GM21423 (cell line): ENCODE data around the gene SPATS2.
"Not testable (repeated sequence)": the region's sequence is repeated elsewhere in the genome, so short reads cannot be mapped to it uniquely, and the experiment has no call there.

Experiments
- ATAC-seq: cut with Tn5 transposase; IDR thresholded peaks from one replicate; pipeline ENCODE4 v1.9.1; 2021; ENCODE audit warnings: mild to moderate bottlenecking, moderate library complexity; ENCODE audit not compliant: unreplicated experiment

Gene SPATS2

GRCh38 chr12:49509681-49510080 lies 142.4 kb downstream of the SPATS2 start:
- not testable (repeated sequence) for ATAC-seq

- ATAC-seq, result no peak
Observed at GRCh38 chr12:49511410-49511809, 144.1 kb downstream of the SPATS2 start.

DNA sequence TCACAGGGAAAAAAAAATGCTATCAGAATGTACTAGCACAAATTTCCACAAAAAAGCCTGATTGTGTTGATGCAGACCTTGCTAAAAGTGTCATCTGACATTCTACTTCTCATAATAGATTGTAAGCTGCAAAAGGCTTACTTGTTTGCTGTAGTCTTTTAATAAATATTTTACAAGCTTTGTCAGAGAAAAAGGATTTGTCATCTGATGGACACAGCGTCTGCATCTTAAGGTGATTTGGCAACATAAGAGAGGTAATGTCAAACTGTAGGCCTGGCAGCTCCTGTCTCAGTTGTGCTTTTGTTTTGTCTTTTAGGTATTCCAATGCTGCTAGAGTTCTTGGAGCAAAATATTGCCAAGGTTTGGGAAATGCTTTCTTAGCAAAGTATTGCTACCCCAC lies 145.3 kb downstream of the SPATS2 start:
- ATAC-seq, result no peak

GRCh38 chr12:49515266-49515665 lies 148.0 kb downstream of the SPATS2 start:
- ATAC-seq, result no peak

DNA sequence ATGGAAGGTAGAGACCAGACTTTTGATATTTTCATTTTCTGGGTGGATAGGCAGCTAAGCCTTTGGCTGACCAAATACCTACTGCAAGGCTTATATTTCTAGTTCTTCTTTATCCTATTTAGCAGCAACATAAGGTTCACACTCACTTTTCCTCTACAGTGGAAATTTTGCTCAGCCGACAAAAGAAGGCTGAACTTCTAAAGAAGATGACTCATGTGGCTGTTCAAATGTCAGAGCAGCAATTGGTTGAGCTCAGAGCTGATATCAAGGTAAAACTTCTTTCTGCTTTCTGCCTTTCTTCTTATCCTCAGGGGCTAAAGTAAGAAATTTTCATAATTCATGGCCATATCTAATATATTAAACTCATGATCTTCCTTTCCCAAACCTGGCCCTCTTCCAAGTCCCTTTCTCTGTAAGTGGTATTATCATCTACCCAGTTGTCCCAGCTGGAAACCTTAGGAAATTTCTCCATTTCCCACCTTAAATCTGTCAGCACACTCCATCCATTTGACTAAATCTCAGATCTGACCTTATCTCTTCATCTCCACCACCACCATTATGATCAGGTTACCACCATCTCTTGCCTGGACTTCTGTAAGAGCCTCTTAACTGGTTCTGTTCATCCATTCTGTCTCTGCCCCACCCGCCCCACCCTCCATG lies 151.8 kb downstream of the SPATS2 start:
- ATAC-seq, result no peak

- no peak for ATAC-seq
Observed at GRCh38 chr12:49519574-49519936, 152.3 kb downstream of the SPATS2 start.

GRCh38 chr12:49521389-49521788 lies 154.1 kb downstream of the SPATS2 start:
- no peak for ATAC-seq

- no peak for ATAC-seq
Observed at GRCh38 chr12:49524660-49525324, 157.5 kb downstream of the SPATS2 start.

GRCh38 chr12:49525942-49526341 lies 158.7 kb downstream of the SPATS2 start:
- no peak for ATAC-seq

DNA sequence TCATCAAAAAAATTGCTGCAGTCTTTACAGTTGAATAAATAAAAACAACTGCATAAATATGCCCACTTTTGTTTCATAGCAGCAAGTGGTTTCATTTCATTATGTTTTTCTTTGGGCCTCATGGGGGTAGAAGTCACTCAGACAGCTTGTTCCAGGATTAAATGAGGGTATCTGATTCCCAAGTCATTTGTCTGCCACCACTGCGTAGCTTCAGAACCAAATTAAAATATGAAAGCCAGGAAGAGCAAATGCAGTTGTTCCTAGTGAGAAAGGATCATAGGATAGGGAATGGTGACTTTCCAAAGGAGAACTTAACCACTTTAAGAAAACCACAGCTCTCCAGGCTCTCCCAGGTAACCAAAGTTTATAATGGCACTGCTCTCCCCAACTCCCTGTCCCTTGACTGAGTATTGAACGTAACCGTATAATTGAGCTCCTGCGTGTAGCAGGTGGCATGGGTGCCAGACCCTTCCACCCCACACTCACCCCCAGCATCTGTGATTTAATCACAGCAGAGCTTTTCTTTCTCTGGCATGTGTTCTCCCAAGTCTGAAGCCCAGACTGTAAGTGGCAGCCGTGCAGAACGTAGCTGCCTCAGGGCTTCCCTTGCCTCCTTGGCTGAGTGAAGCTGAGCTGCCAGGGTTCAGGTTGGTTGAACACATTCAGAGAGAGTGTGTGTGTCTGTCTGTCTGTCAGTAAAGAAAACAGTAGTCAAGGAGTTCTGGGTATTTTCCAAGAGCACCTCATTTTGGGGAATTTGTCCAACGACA lies 160.3 kb downstream of the SPATS2 start:
- ATAC-seq, result no peak

DNA sequence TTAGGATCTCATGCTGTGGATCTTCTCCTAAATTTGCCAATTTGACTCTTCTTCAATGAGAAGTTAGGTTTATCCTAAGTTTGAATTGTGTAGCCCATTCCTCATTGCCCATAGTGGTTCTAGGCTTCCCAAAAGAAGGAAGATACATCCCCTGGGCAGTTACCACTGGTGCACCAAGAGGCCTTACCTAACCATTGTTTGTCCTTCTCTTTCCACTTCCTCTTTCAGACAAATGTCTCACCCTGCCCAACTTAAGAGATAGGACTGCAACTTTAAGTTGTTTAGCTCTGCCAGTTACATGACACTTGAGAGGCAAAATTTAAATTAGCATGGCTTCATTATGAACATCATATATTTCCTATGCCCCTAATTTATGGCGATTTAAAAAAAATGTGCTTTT lies 162.2 kb downstream of the SPATS2 start:
- ATAC-seq, result no peak

- ATAC-seq, result no peak
Observed at GRCh38 chr12:49531745-49532144, 164.5 kb downstream of the SPATS2 start.

DNA sequence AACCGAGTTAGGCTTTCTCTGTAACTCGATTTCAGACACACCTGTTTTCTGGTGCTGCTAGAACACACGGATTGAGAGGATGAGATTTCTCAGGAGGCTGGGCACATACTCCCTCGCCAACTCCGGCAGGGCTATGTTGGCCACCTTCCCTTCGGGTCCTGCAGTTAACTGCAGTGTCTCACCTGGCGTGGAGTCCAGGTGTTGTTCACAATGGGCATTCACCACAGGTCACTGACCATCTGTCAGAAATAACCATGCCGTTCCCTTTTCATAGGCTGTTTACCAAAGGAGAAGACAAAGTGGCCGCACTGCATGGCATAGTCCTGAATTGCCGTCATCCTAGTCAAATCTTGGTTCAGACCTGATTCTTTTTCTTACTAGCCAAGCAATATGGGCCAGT lies 166.1 kb downstream of the SPATS2 start:
- no peak for ATAC-seq

GRCh38 chr12:49534122-49534521 lies 166.9 kb downstream of the SPATS2 start:
- not testable (repeated sequence) for ATAC-seq

GRCh38 chr12:49534731-49535278 lies 167.5 kb downstream of the SPATS2 start:
- ATAC-seq, result no peak

- ATAC-seq, result no peak
Observed at GRCh38 chr12:49535921-49536525, 168.8 kb downstream of the SPATS2 start.

DNA sequence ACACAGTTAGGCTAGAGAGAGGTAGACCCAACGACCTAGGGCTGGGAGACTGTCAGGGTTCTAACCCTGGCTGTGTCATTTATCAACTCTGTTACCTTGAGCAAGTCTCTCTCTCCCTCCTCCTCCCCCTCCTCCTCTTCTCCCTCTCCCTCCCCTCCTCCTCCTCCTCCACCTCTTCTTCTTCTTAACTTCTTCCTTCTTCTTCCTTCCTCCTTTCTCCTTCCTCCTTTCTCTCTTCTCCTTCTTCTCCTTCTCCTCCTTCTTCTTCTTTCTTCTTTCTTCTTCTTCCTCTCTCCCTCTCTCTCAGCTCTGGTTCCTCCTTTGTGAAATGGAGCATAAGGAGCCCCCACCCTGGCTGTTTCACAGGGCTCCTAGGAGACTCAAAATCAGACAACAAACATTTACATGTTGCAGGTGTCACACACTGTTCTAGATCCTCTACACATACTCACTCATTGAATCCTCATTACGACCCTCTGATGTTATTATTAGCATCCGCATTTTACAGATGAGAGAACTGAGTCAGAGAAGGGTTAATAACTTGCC lies 169.3 kb downstream of the SPATS2 start:
- ATAC-seq, result no peak

DNA sequence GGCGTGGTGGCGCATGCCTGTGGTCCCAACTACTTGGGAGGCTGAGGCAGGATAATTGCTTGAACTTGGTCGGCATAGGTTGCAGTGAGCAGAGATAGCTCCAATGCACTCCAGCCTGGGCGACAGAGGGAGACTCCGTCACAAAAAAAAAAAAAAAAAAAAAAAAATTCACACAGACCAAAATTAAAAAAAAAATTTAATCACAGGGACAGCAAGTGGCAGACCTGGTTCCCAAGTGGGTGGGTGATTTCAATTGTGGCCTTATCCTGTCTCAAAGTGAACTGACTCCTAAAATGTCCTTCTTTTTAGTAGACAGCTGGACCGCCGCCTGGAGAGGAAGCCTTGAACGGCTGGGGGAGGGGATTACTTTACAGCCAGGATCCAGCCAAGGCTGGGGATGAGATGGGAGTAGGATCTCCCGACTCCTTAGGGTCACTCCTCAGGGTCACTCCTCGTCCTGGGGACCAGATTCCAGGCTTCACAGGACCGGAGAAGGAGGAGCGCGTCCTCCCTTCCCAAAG lies 170.0 kb downstream of the SPATS2 start:
- no peak for ATAC-seq

GRCh38 chr12:49537752-49538509 lies 170.7 kb downstream of the SPATS2 start:
- no peak for ATAC-seq
